HG02623 (cell line): ENCODE measurements around the gene CCNC.
A peak's percentile ranks its signal among the peaks of the same experiment; 100 is the strongest.

Experiments
- ATAC-seq: cut with Tn5 transposase; IDR thresholded peaks from one replicate; pipeline ENCODE4 v1.9.1; 2021; ENCODE audit warnings: moderate library complexity; ENCODE audit not compliant: unreplicated experiment

The CCNC gene

DNA sequence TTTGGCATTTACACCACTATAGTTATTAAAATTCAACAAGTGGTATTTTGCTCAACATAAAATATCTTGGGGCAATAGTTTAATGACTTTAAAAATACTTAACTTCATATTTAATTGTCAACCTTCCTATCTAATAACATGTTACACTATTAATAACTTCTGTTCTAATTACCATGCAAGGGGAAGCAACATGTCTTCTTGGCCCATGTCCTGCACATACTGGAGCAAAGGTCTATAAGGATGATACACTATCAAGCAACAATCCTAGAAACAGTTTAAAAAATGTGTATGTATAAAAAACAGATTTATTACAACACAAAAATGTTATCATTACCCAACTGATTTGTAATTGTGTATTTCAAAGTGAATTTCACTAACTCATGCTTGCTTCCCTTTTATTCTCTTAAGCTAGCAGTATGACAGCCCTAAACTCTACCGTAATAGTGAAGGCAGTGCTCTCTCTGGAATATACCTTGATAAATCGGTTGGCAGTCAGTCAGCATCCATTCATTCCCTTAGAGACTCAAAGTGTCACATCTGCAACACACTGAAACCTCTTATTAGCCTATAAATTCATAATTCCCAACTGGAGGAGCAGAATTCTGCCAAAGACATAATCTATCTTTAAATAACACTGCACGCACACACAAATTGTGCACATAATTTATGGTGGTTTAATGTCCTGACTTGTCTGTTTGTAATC, 18.3 kb downstream of the CCNC start:
- no peak for ATAC-seq

DNA sequence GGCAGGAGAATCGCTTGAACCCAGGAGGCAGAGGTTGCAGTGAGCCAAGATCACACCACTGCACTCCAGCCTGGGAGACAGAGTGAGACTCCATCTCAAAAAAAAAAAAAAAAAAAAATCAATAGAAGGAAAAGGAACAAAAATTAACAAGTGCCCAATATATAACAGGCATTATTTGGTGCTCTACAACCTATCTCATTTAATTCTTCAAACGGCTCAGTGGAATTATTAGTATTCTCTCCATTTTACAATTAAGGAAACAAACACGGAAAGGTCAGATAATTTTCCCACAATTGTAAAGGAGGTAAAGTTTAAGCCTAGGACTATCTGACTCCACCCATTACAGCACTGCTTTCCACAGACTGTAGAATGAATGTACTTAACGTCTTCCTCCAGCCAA, 19.8 kb downstream of the CCNC start:
- no peak for ATAC-seq

DNA sequence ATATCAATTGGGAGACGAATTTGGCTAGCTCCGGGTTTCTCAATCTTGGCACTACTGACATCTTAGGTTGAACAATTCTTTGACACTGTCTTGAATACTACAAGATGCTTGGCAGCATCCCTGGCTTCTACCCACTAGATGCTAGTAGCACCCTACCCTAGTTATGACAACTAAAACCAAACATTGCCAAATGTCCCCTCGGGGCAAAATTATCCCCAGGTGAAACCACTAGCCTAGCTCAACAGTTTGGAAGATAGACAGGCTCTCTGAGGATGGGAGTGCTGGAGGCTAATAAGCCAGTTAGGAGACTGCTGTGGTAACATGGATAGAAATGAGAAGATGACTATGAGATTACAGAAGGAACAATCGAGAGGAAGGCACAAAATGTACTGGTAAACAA, 20.9 kb downstream of the CCNC start:
- ATAC-seq: no peak

DNA sequence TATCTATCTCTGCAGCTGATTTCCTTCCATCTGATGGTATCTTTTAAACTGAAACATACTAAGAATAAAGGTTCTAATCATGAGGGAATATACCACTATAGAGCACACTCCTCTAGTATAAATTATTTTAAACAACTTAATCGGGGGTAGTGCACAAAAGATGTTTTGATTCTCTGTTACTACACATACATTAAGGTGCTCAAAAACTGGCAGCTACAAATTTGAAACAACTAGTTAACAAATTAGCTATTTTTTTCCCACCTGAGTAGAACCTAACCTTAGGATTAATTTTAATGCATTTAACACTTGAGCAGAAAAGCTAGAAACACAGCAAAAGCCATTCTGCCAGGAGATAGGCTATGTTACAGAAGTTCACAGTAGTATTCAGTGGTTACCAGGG, 23.0 kb downstream of the CCNC start:
- ATAC-seq: no peak

GRCh38 chr6:99543968-99544367, 24.5 kb downstream of the CCNC start:
- ATAC-seq: no peak

DNA sequence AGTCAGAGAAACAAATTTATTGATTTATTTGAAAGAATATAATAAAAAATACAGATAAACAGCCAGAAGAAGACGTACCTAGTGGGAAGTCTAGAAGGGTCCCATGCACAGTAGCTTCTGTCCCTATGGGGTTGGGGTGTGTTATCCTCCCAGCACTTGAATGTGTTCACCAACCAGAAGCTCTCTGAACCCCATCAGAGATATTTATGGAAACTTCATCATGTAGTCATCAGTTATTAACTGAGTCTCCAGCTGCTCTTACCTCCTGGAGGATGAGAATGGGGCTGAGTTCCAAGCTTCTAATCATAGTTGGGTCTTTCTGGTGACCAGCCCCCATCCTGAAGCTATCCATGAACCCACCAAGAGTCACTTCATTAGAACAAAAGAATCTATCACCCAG, 37.8 kb downstream of the CCNC start:
- ATAC-seq: no peak

GRCh38 chr6:99522531-99522930, 45.9 kb downstream of the CCNC start:
- no peak for ATAC-seq

GRCh38 chr6:99521633-99522151, 46.8 kb downstream of the CCNC start:
- peak; percentile 17 for ATAC-seq

GRCh38 chr6:99520855-99521632, 47.4 kb downstream of the CCNC start:
- peak; percentile 95 for ATAC-seq

GRCh38 chr6:99519446-99519845, 49.0 kb downstream of the CCNC start:
- no peak for ATAC-seq

DNA sequence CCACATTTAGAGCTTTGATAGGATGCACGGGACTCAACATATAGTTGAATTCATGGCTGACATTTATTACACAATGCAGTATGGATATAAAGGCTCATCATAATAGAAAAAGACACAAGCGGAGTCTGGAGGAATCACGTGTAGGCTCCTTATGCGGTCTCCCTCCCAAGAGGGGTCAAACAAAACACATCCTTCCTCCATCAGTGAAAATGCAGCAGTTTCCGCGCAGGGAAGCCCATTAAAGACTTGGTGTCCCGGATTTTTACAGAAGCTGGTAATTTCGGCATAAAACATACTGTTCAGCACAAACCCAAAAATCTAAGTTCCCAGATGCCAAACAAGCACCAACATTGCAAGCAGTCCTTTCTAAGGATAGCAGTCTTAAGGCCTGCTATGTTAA, 54.4 kb downstream of the CCNC start:
- no peak for ATAC-seq

- ATAC-seq: no peak
These were observed 56.4 kb downstream of the CCNC start for GRCh38 chr6:99512033-99512432.

GRCh38 chr6:99507648-99508047, 60.8 kb downstream of the CCNC start:
- no peak for ATAC-seq

- no peak for ATAC-seq
These were observed 66.7 kb downstream of the CCNC start for GRCh38 chr6:99501762-99502161.

- no peak for ATAC-seq
These were observed 70.0 kb downstream of the CCNC start for GRCh38 chr6:99498421-99498820.

GRCh38 chr6:99495466-99495865, 73.0 kb downstream of the CCNC start:
- no peak for ATAC-seq
